Esophagus muscularis mucosa (tissue), 4 donors: ENCODE measurements around the gene RBMS3.

Experiments
- CTCF ChIP-seq, 3 experiments: fragments of 200-600 bp in 2 of 3; fragments of 450-650 bp in 1 of 3; sonication (generic) in 2 of 3; IDR thresholded peaks; one replicate each; pipeline ENCODE4 v1.5.1; 2017 to 2019; ENCODE audit warnings: antibody characterized with exemption in 3 of 3, mild to moderate bottlenecking in 2 of 3, moderate library complexity in 1 of 3
- EP300 ChIP-seq: sonication (generic); formaldehyde crosslinking; IDR thresholded peaks from one replicate; pipeline ENCODE4 v1.6.1; 2017; ENCODE audit warnings: antibody characterized with exemption
- POLR2A ChIP-seq: fragments of 450-650 bp; IDR thresholded peaks from one replicate; pipeline ENCODE4 v1.6.1; 2017; ENCODE audit warnings: antibody characterized with exemption, moderate library complexity, mild to moderate bottlenecking, low read depth
- POLR2AphosphoS5 ChIP-seq, 2 donors: sonication (generic); formaldehyde crosslinking; IDR thresholded peaks; one replicate each; pipeline ENCODE4 v1.6.1; 2017; ENCODE audit warnings: antibody characterized with exemption in 2 of 2

- no peak for TF ChIP-seq CTCF (IDR thresholded peaks at IDR 0.05)
- TF ChIP-seq EP300, result no peak
- TF ChIP-seq POLR2AphosphoS5 (IDR thresholded peaks at IDR 0.05), result no peak
- no peak for TF ChIP-seq POLR2A
Observed at GRCh38 chr3:29686889-29687592, 406.2 kb downstream of the RBMS3 start.
